Neuronal stem cell (in vitro differentiated cells): ENCODE measurements around the gene AKAP11.

Source experiments
- DNase-seq: peaks from one replicate; pipeline ENCODE4 v3.0.0-alpha.2; 2013; ENCODE audit warnings: low spot score
- H2AFZ ChIP-seq: one replicate; pipeline ENCODE4 v1.6.1; 2013; ENCODE audit warnings: mild to moderate bottlenecking, low read length, inconsistent platforms
- H2AK5ac ChIP-seq: 2 replicates; pipeline ENCODE4 v1.6.1; 2013; ENCODE audit warnings: low read depth, mild to moderate bottlenecking, inconsistent platforms, low read length, moderate library complexity, mixed read lengths
- H2BK120ac ChIP-seq: 2 replicates; pipeline ENCODE4 v1.6.1; 2013; ENCODE audit warnings: low read depth, mild to moderate bottlenecking, inconsistent platforms, low read length, moderate library complexity, mixed read lengths
- H2BK12ac ChIP-seq: one replicate; pipeline ENCODE4 v1.6.1; 2013; ENCODE audit warnings: low read length, inconsistent platforms
- H2BK15ac ChIP-seq: 2 replicates; pipeline ENCODE4 v1.6.1; 2013; ENCODE audit warnings: mild to moderate bottlenecking, low read length, inconsistent platforms, mixed read lengths
- H2BK5ac ChIP-seq: one replicate; pipeline ENCODE4 v1.6.1; 2013; ENCODE audit warnings: inconsistent platforms, mild to moderate bottlenecking, low read length, moderate library complexity
- H3K14ac ChIP-seq: one replicate; pipeline ENCODE4 v1.6.1; 2013; ENCODE audit warnings: low read length, inconsistent platforms
- H3K18ac ChIP-seq: 2 replicates; pipeline ENCODE4 v1.6.1; 2013; ENCODE audit warnings: low read length, inconsistent platforms
- H3K23ac ChIP-seq: 2 replicates; pipeline ENCODE4 v1.6.1; 2013; ENCODE audit warnings: low read depth, mild to moderate bottlenecking, mixed read lengths, low read length, inconsistent platforms; ENCODE audit not compliant: poor library complexity
- H3K27ac ChIP-seq: replicated peaks from 3 replicates; pipeline ENCODE4 v1.5.1; 2013; ENCODE audit warnings: low read length, inconsistent platforms
- H3K27me3 ChIP-seq, 3 experiments: 2 replicates each; pipeline ENCODE4 v1.6.1; 2013; ENCODE audit warnings: low read length in 3 of 3, mild to moderate bottlenecking in 2 of 3, inconsistent platforms in 1 of 3, low read depth in 1 of 3, mixed read lengths in 1 of 3, moderate library complexity in 1 of 3; ENCODE audit not compliant: control insufficient read depth in 3 of 3, insufficient read depth in 3 of 3
- H3K36me3 ChIP-seq, 2 donors: replicated peaks in 1 of 2; 2 replicates each; pipeline ENCODE4 v1.6.1; 2013; ENCODE audit warnings: low read length in 2 of 2; ENCODE audit not compliant: control insufficient read depth in 2 of 2, insufficient read depth in 2 of 2
- H3K4ac ChIP-seq: 2 replicates; pipeline ENCODE4 v1.6.1; 2013; ENCODE audit warnings: inconsistent platforms, mild to moderate bottlenecking, low read length, moderate library complexity
- H3K4me1 ChIP-seq, 2 donors: 1 replicate in 1 of 2; 2 replicates in 1 of 2; pipeline ENCODE4 v1.6.1; 2013; ENCODE audit warnings: low read length in 2 of 2, low read depth in 1 of 2; ENCODE audit not compliant: control insufficient read depth in 2 of 2, insufficient read depth in 1 of 2
- H3K4me2 ChIP-seq: one replicate; pipeline ENCODE4 v1.6.1; 2013; ENCODE audit warnings: mild to moderate bottlenecking, low read length, inconsistent platforms; ENCODE audit not compliant: insufficient read depth, poor library complexity, severe bottlenecking
- H3K4me3 ChIP-seq, 2 donors: 2 replicates each; pipeline ENCODE4 v1.5.1; 2013; ENCODE audit warnings: low read length in 2 of 2, mild to moderate bottlenecking in 2 of 2, inconsistent platforms in 1 of 2, moderate library complexity in 1 of 2
- H3K79me1 ChIP-seq: one replicate; pipeline ENCODE4 v1.6.1; 2013; ENCODE audit warnings: low read depth, mild to moderate bottlenecking, inconsistent platforms, low read length, moderate library complexity
- H3K9ac ChIP-seq: one replicate; pipeline ENCODE4 v1.6.1; 2013; ENCODE audit warnings: mild to moderate bottlenecking, low read depth, low read length, inconsistent platforms; ENCODE audit not compliant: poor library complexity
- H3K9me3 ChIP-seq, 2 donors: replicated peaks in 1 of 2; 2 replicates each; pipeline versions ENCODE3 to v1.6.1; 2013; ENCODE audit warnings: low read length in 2 of 2, mild to moderate bottlenecking in 2 of 2, inconsistent platforms in 1 of 2, low read depth in 1 of 2, mixed read lengths in 1 of 2, moderate library complexity in 1 of 2; ENCODE audit not compliant: control insufficient read depth in 2 of 2, insufficient read depth in 1 of 2
- H4K8ac ChIP-seq: one replicate; pipeline ENCODE4 v1.6.1; 2013; ENCODE audit warnings: low read depth, mild to moderate bottlenecking, inconsistent platforms, low read length, moderate library complexity
- H4K91ac ChIP-seq: one replicate; pipeline ENCODE4 v1.6.1; 2013; ENCODE audit warnings: low read length, low read depth, mild to moderate bottlenecking, inconsistent platforms; ENCODE audit not compliant: poor library complexity
- WGBS, 2 donors: extraction: QIAGEN DNeasy Blood & Tissue Kit; methylation state at CpG; one replicate each; pipeline ENCODE4 v1.1.7; 2013; ENCODE audit warnings: missing lambda C conversion rate in 2 of 2, mixed read lengths in 1 of 2; ENCODE audit not compliant: insufficient read length in 2 of 2, insufficient replicate concordance in 1 of 2; ENCODE audit errors: extremely low coverage in 2 of 2; 5-methylcytosine and 5-hydroxymethylcytosine counted together

The AKAP11 gene

DNA sequence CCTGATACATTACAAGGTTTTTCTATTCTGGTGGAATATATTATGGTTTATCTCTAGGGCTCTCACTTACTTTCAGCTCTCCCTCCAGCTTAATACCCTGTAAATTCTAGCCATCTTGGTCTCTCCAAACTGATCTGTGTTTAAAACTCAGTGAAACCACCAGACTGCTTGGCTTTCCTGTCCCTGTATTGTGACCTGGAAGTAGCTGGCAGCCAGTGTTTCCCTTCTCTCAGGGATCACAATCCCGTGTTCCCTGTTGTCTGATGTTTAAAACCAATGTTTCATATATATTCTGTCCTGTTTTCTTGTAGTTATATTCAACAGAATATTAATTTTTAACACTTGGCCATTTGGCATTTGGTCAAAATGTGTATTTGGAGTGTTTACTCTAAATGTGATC lies 8.0 kb downstream of the AKAP11 start:
- H4K91ac ChIP-seq: no peak overlapping the region
- H2BK15ac ChIP-seq: no peak overlapping the region
- no peak overlapping the region for H3K27ac ChIP-seq
- no peak overlapping the region for H2BK5ac ChIP-seq
- no peak overlapping the region for H3K9ac ChIP-seq
- H3K79me1 ChIP-seq: no peaks in the 10 kb centered on the region
- no peak overlapping the region for H3K18ac ChIP-seq
- H3K4me3 ChIP-seq: no peak overlapping the region
- no peaks in the 10 kb centered on the region for H3K36me3 ChIP-seq
- H3K4ac ChIP-seq: no peak overlapping the region
- no peak overlapping the region for H4K8ac ChIP-seq
- no peak overlapping the region for H2AK5ac ChIP-seq
- H3K23ac ChIP-seq: no peak overlapping the region
- WGBS, 2 donors: no CpG with 5 or more reads among the region's 1 CpG
- DNase-seq: no peak
- no peaks in the 10 kb centered on the region for H3K27me3 ChIP-seq
- no peak overlapping the region for H3K4me2 ChIP-seq
- H3K9me3 ChIP-seq: peaks cover 0 to 8% of the 10 kb centered on the region in 2 donors
- H2AFZ ChIP-seq: no peak overlapping the region
- H2BK12ac ChIP-seq: no peak overlapping the region
- H2BK120ac ChIP-seq: no peak overlapping the region
- H3K4me1 ChIP-seq: peaks cover 0 to 6% of the 10 kb centered on the region in 2 donors
- no peak overlapping the region for H3K14ac ChIP-seq

DNA sequence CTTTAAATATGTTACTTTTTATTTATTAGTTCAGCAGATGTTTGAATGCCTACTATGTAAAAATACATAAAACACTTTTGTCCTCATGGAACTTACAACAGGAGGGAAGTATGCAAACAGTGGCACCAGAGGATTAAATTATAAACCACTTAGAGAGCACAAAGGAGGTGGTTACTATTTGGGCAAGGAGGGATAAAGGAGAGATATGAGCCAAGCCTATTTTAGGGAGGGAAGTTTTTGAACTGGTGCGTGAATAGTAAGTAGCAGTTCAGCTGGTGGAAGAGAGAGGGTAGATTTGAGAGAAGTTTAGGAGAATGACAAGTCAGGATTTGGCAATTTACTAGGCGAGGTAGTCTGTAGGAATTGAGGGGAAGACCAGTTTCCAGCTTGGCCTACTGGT lies 8.6 kb downstream of the AKAP11 start:
- no peak overlapping the region for H3K27ac ChIP-seq
- no peak overlapping the region for H2BK5ac ChIP-seq
- H3K14ac ChIP-seq: no peak overlapping the region
- no peak overlapping the region for H2BK15ac ChIP-seq
- no peak overlapping the region for H4K91ac ChIP-seq
- H3K4me1 ChIP-seq: peaks cover 1 to 6% of the 10 kb centered on the region in 2 donors
- no peak for DNase-seq
- no peak overlapping the region for H2BK120ac ChIP-seq
- H3K4ac ChIP-seq: no peak overlapping the region
- H3K9ac ChIP-seq: no peak overlapping the region
- peaks cover 0 to 8% of the 10 kb centered on the region in 2 donors for H3K9me3 ChIP-seq
- H3K4me3 ChIP-seq: no peak overlapping the region
- H2AK5ac ChIP-seq: no peak overlapping the region
- peaks cover 1% of the 10 kb centered on the region for H3K79me1 ChIP-seq
- no peak overlapping the region for H4K8ac ChIP-seq
- WGBS, 2 donors: no CpG with 5 or more reads among the region's 2 CpGs
- no peaks in the 10 kb centered on the region for H3K27me3 ChIP-seq
- H3K18ac ChIP-seq: no peak overlapping the region
- H3K4me2 ChIP-seq: no peak overlapping the region
- H2AFZ ChIP-seq: no peak overlapping the region
- no peak overlapping the region for H3K23ac ChIP-seq
- H3K36me3 ChIP-seq: peaks cover 0 to 4% of the 10 kb centered on the region in 2 donors
- H2BK12ac ChIP-seq: no peak overlapping the region

- Histone ChIP-seq H3K79me1 (peaks cover 1% of the 10 kb centered on the region), H2BK12ac (no peak overlapping the region), H3K4ac (no peak overlapping the region), H3K14ac (no peak overlapping the region), H3K23ac (no peak overlapping the region), H2AFZ (no peak overlapping the region), H3K9me3 (peaks cover 0 to 8% of the 10 kb centered on the region in 2 donors), H2BK120ac (no peak overlapping the region), H3K4me2 (no peak overlapping the region), H2AK5ac (no peak overlapping the region), H3K36me3 (peaks cover 1 to 33% of the 10 kb centered on the region in 2 donors), H2BK5ac (no peak overlapping the region), H3K4me1 (peaks cover 4 to 6% of the 10 kb centered on the region in 2 donors), H4K91ac (no peak overlapping the region), H4K8ac (no peak overlapping the region), H3K9ac (no peak overlapping the region), H2BK15ac (no peak overlapping the region), H3K27ac (no peak overlapping the region), H3K27me3 (no peaks in the 10 kb centered on the region), H3K18ac (no peak overlapping the region), H3K4me3 (no peak overlapping the region)
- WGBS, 2 donors: no CpG with 5 or more reads among the region's 3 CpGs
- DNase-seq: no peak
Measured at GRCh38 chr13:42283574-42283973, 11.6 kb downstream of the AKAP11 start.

DNA sequence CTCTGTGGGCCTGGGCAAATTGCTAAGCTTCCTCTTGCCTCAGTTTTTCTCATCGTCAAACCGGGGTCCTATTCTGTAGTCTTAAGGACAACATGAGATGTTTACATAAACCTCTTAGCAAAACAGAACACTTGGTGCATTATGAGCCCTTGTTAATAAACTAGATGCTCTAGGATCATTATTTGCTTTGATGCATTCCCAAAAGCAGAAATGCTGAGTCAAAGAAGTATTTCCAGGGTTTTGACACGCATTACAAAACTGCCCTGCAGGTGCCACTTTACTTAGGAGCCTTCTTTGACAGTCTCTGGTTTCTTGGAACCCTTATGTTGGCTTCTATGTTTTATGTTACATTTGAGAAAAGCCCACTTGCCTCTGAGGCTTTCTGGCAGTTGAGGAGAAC lies 12.1 kb downstream of the AKAP11 start:
- peaks cover 1% of the 10 kb centered on the region for H3K79me1 ChIP-seq
- H3K4me2 ChIP-seq: no peak overlapping the region
- no peak overlapping the region for H2BK120ac ChIP-seq
- H2BK5ac ChIP-seq: no peak overlapping the region
- no peak overlapping the region for H3K4ac ChIP-seq
- H4K8ac ChIP-seq: no peak overlapping the region
- H2BK12ac ChIP-seq: no peak overlapping the region
- H3K9me3 ChIP-seq: peaks cover 0 to 5% of the 10 kb centered on the region in 2 donors
- no peak overlapping the region for H3K23ac ChIP-seq
- H3K4me3 ChIP-seq: no peak overlapping the region
- H2AFZ ChIP-seq: no peak overlapping the region
- peaks cover 4 to 38% of the 10 kb centered on the region in 2 donors for H3K36me3 ChIP-seq
- H3K4me1 ChIP-seq: peaks cover 4 to 6% of the 10 kb centered on the region in 2 donors
- WGBS, 2 donors: no CpG with 5 or more reads among the region's 3 CpGs
- H3K18ac ChIP-seq: no peak overlapping the region
- no peak overlapping the region for H3K9ac ChIP-seq
- H3K14ac ChIP-seq: no peak overlapping the region
- H3K27ac ChIP-seq: no peak overlapping the region
- DNase-seq: no peak
- no peak overlapping the region for H4K91ac ChIP-seq
- no peak overlapping the region for H2BK15ac ChIP-seq
- H2AK5ac ChIP-seq: no peak overlapping the region
- no peaks in the 10 kb centered on the region for H3K27me3 ChIP-seq
